ENCODE data around the gene CCR3.

CCR3 gene

DNA sequence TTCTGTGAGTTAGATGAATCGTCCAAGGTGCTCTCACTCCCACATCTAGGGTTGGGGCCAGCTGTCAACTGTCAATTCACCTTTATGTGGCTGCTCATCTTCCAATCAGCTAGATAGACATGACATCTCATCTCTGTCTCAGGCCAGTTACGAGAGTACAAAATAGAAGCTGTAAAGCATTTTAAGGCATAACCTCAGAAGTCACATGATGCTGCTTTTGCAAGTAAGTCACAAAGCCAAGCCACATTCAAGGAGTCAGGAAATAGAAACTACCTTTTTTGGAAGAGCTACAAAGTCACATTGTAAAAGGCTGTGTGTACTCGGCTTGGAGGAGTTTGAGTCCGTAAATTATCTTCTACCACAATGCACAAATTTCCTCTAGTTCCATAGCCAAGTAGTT, 29.1 kb upstream of the CCR3 start:
- H3K36me3 ChIP-seq (ENCODE audit: control insufficient read depth, insufficient read depth, low read length) = no peaks in the 10 kb centered on the region
- H3K4me3 ChIP-seq (replicated peaks; ENCODE audit: low read depth, low read length) = no peak overlapping the region
- TF ChIP-seq, protein P1, sequence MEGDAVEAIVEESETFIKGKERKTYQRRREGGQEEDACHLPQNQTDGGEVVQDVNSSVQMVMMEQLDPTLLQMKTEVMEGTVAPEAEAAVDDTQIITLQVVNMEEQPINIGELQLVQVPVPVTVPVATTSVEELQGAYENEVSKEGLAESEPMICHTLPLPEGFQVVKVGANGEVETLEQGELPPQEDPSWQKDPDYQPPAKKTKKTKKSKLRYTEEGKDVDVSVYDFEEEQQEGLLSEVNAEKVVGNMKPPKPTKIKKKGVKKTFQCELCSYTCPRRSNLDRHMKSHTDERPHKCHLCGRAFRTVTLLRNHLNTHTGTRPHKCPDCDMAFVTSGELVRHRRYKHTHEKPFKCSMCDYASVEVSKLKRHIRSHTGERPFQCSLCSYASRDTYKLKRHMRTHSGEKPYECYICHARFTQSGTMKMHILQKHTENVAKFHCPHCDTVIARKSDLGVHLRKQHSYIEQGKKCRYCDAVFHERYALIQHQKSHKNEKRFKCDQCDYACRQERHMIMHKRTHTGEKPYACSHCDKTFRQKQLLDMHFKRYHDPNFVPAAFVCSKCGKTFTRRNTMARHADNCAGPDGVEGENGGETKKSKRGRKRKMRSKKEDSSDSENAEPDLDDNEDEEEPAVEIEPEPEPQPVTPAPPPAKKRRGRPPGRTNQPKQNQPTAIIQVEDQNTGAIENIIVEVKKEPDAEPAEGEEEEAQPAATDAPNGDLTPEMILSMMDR (IDR thresholded peaks at IDR 0.05; ENCODE audit: insufficient read depth, low read length, poor library complexity, severe bottlenecking) = no peak
- DNase-seq (ENCODE audit: extremely low read depth, insufficient read length) = no peak
- H3K27me3 ChIP-seq (replicated peaks; ENCODE audit: control insufficient read depth, insufficient read depth, low read length) = no peaks in the 10 kb centered on the region; the same call in 1 of the 2 replicates

DNA sequence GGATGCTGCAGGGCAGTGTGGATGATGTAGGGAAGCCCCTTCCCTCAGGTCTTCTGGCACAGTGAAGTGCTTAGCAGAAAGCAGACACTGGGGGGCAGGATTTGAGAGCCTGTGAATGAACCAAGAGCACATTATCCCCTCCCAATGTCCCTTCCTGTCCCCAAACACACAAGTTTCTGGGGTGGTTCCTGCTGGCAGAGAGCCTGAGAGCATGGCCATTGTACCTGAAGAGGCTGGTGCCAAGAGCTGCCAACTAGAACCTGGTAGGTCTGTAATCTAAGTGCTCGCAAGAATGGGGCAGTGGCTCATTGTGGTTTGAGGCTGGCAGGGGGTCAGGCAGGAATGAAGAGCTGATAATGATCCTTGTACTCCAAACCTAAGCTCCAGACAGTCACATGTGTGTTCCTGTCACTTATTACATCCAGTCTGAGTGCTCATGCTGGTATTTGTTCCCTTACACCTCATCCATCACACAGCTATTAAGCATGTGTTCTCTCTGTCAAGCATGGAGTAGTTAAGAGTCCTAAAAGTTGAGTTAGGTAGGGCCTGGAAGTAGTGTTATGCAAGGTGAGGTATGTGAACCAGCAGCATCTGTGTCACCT, 27.4 kb upstream of the CCR3 start:
- no peaks in the 10 kb centered on the region; the same call in 1 of the 2 replicates for H3K27me3 ChIP-seq (replicated peaks; ENCODE audit: control insufficient read depth, insufficient read depth, low read length)
- no peaks in the 10 kb centered on the region for H3K36me3 ChIP-seq (ENCODE audit: control insufficient read depth, insufficient read depth, low read length)
- no peak for DNase-seq (ENCODE audit: extremely low read depth, insufficient read length)
- no peak overlapping the region for H3K4me3 ChIP-seq (replicated peaks; ENCODE audit: low read depth, low read length)
- TF ChIP-seq, protein P1 (IDR thresholded peaks at IDR 0.05; ENCODE audit: insufficient read depth, low read length, poor library complexity, severe bottlenecking) = peak; percentile 67

DNA sequence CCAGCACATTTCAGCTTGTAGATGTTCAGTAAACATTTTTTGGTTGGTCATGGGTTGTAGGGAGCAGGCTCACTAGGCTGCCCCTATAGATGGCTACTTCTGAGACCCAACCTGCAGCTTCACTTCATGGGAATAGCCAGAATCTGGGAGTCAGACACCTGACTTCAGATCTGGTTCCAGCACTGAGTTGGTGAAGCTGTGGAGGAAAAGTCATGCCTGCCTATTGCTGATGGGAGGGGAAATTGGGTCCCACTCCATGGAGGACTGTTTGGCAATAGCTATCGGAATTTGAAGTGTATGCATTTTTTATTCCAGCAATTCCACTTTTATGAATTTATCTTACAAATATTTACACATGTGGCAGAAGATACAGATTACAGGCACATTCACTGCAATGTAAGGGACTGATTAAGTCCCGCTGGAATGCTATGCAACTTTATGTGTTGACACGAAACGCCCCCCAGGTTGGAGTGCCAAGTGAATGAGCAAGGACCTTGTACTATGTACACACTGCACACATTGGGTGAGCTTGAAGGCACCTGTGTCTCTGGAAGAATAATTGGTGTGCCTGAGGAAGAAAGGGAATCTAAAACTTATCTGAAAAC, 26.3 kb upstream of the CCR3 start:
- no peak for DNase-seq (ENCODE audit: extremely low read depth, insufficient read length)
- Histone ChIP-seq H3K4me3 (replicated peaks; ENCODE audit: low read depth, low read length) (no peak overlapping the region), H3K27me3 (replicated peaks; ENCODE audit: control insufficient read depth, insufficient read depth, low read length) (no peaks in the 10 kb centered on the region), H3K36me3 (ENCODE audit: control insufficient read depth, insufficient read depth, low read length) (no peaks in the 10 kb centered on the region)
- TF ChIP-seq, protein P1 (IDR thresholded peaks at IDR 0.05; ENCODE audit: insufficient read depth, low read length, poor library complexity, severe bottlenecking) = no peak

DNA sequence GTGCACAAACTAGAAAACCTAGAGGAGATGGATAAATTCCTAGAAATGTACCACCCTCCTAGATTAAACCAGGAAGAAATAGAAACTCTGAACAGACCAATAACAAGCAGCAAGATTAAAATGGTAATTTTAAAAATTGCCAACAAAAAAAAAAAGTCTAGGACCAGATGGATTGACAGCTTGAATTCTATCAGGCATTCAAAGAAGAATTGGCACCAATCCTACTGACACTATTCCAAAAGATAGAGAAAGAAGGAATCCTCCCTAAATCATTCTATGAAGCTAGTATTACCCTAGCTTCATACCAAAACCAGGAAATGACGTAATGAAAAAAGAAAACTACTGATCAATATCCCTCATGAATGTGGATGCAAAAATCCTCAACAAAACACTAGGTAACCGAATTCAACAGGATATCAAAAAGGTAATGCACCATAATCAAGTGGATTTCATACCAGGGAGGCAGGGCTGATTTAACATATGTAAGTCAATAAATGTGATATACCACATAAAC, 24.0 kb upstream of the CCR3 start:
- Histone ChIP-seq H3K27me3 (replicated peaks; ENCODE audit: control insufficient read depth, insufficient read depth, low read length) (no peaks in the 10 kb centered on the region), H3K4me3 (replicated peaks; ENCODE audit: low read depth, low read length) (no peak overlapping the region), H3K36me3 (ENCODE audit: control insufficient read depth, insufficient read depth, low read length) (no peaks in the 10 kb centered on the region)
- TF ChIP-seq, protein P1 (IDR thresholded peaks at IDR 0.05; ENCODE audit: insufficient read depth, low read length, poor library complexity, severe bottlenecking) = no peak
- DNase-seq (ENCODE audit: extremely low read depth, insufficient read length) = no peak

DNA sequence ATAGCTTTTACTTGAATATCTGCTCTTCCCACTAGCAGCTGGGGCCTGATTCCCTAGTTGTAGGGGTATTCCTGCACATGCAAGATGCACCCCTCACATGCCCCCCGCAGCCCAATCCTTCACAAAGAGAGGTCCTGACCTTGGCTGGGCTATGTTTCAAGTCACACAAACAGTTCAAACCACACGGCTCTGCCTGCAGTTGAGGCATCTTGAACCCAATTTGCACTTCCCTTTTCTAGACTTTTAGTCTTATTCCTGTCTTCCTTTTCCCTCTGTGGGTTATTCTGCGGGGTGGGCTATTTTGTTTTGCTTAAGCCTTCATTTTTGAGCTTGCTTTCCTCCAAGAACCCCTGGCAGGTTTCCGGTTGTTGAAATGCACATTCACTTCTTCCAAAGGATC, 20.9 kb upstream of the CCR3 start:
- Histone ChIP-seq H3K36me3 (ENCODE audit: control insufficient read depth, insufficient read depth, low read length) (no peaks in the 10 kb centered on the region), H3K4me3 (replicated peaks; ENCODE audit: low read depth, low read length) (no peak overlapping the region), H3K27me3 (replicated peaks; ENCODE audit: control insufficient read depth, insufficient read depth, low read length) (no peaks in the 10 kb centered on the region)
- no peak for DNase-seq (ENCODE audit: extremely low read depth, insufficient read length)
- TF ChIP-seq, protein P1 (IDR thresholded peaks at IDR 0.05; ENCODE audit: insufficient read depth, low read length, poor library complexity, severe bottlenecking) = no peak

Data from GM06990 (cell line).